Body of pancreas (tissue), 4 donors: ENCODE measurements around the gene GLCCI1.

Source experiments
- POLR2A ChIP-seq, 3 donors: fragments of 450-650 bp; IDR thresholded peaks; one replicate each; pipeline ENCODE4 v1.6.1; 2016; ENCODE audit warnings: antibody characterized with exemption in 3 of 3, mild to moderate bottlenecking in 2 of 3
- TF ChIP-seq, protein P1 (sequence below), 7 experiments: fragments of 450-650 bp in 4 of 7; fragments of 200-600 bp in 3 of 7; sonication (generic) in 3 of 7; IDR thresholded peaks; one replicate each; pipeline ENCODE4 v1.5.1; 2016 to 2019; ENCODE audit warnings: antibody characterized with exemption in 7 of 7

DNA sequence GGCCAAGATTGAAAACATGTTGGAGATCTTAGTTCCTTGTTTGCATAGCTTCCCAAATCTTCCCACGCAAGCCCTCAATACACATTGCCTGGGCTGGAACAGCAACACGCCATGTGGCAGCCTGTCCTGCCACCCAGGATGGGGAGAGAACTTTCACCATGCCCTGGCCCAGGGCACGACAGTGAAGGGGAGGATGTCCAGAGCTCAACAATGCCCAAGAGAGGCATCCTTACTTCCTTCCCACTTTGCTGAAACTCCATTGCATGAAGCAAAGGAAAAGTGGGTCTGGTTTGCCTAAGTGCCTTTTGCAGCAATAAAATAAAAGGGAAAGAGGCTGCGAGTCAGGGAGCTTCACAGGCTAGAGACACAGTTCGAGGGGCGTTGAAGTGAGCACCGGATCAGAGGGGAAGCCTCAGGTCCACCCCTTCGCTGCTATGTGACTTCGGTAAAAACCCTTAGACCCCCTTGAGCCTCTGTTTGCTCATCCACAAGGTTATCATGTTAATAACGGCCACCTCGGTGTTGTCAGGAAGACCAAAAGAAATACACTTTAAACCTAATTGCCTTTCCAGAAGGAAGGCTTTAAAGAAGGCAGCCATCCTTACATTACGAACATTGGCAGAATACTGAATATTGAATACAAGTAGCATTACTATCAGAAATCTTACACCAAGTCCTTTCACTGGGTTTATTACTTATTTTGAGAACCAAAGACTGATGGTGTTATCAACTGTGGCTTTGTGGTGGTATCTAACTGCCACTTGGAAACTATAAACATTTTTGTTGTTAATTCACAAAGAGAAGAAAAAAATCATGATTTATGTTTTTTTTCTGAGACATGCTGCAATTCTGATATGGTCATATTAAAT, 160.1 kb downstream of the GLCCI1 start:
- TF ChIP-seq POLR2A (IDR thresholded peaks at IDR 0.05), result no peak
- TF ChIP-seq, protein P1, sequence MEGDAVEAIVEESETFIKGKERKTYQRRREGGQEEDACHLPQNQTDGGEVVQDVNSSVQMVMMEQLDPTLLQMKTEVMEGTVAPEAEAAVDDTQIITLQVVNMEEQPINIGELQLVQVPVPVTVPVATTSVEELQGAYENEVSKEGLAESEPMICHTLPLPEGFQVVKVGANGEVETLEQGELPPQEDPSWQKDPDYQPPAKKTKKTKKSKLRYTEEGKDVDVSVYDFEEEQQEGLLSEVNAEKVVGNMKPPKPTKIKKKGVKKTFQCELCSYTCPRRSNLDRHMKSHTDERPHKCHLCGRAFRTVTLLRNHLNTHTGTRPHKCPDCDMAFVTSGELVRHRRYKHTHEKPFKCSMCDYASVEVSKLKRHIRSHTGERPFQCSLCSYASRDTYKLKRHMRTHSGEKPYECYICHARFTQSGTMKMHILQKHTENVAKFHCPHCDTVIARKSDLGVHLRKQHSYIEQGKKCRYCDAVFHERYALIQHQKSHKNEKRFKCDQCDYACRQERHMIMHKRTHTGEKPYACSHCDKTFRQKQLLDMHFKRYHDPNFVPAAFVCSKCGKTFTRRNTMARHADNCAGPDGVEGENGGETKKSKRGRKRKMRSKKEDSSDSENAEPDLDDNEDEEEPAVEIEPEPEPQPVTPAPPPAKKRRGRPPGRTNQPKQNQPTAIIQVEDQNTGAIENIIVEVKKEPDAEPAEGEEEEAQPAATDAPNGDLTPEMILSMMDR (IDR thresholded peaks at IDR 0.05), result no peak
